ENCODE data around the gene MSLN. TPM values are rescaled to one million over a fixed set of nuclear protein-coding genes. Genes with fewer than 3 reads are reported as not detected.
A peak's percentile ranks its signal among the peaks of the same experiment; 100 is the strongest.

The MSLN gene
- total and polyA plus RNA-seq, 2 of the 13 experiments (the other 11 are each of a cell fraction or from before 2014, with no cell fraction given) = 2.0 to 2.3 TPM

DNA sequence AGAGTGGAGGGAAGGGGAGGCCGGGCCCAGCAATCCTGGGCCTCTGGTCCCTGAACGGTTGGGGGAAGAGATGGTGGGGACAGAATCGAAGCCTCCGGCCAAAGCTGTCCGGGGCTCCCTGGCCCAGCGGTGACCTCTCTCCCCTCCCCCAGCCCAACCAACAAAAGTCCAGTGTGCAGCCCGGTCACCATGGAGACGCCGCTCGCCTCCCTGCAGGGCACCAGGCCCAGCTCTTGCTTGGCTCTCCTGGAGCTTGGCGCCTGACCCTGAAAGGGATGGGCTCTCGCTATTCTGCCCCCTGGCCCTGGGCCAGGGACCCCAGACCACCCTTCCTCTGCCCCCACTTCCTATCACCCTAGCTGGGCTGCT, 44.4 kb upstream of the MSLN start (continued):
- TF ChIP-seq LCORL (IDR thresholded peaks at IDR 0.05) (no peak), LCORL (CRISPR knock-in tag; IDR thresholded peaks at IDR 0.05) (no peak), ZNF44 (CRISPR knock-in tag; IDR thresholded peaks at IDR 0.05) (no peak), KMT2A (CRISPR knock-in tag; IDR thresholded peaks at IDR 0.05) (no peak), PHF20 (CRISPR knock-in tag; IDR thresholded peaks at IDR 0.05) (no peak), NR3C1 (CRISPR knock-in tag; IDR thresholded peaks at IDR 0.05) (no peak), ZFP37 (CRISPR knock-in tag; IDR thresholded peaks at IDR 0.05; ENCODE audit: borderline replicate concordance) (no peak), ZFAT (CRISPR knock-in tag; conservative IDR thresholded peaks at IDR 0.05) (no peak), THAP11 (CRISPR knock-in tag; IDR thresholded peaks at IDR 0.05) (no peak), ZNF121 (CRISPR knock-in tag; IDR thresholded peaks at IDR 0.05) (no peak), HOXA9 (CRISPR knock-in tag; IDR thresholded peaks at IDR 0.05; ENCODE audit: borderline replicate concordance) (no peak), ZNF788 (CRISPR knock-in tag; IDR thresholded peaks at IDR 0.05; ENCODE audit: borderline replicate concordance) (no peak), ZNF335 (CRISPR knock-in tag; IDR thresholded peaks at IDR 0.05) (no peak), IKZF4 (CRISPR knock-in tag; IDR thresholded peaks at IDR 0.05; ENCODE audit: borderline replicate concordance, low read depth, not compliant biosample characterization) (peak; percentile 46), SPEN (CRISPR knock-in tag; IDR thresholded peaks at IDR 0.05; ENCODE audit: low read depth) (no peak), NR2F6 (IDR thresholded peaks at IDR 0.05) (peak; percentile 79), NR2F6 (CRISPR knock-in tag; IDR thresholded peaks at IDR 0.05) (peak; percentile 71), KDM6A (CRISPR knock-in tag; IDR thresholded peaks at IDR 0.05; ENCODE audit: low read depth) (0 out of 2 replicates have a peak, but pooled peaks have one; percentile 37), ARNT2 (CRISPR knock-in tag; IDR thresholded peaks at IDR 0.05; ENCODE audit: low read depth) (no peak), MTA3 (CRISPR knock-in tag; IDR thresholded peaks at IDR 0.05) (no peak), ZNF674 (CRISPR knock-in tag; IDR thresholded peaks at IDR 0.05; ENCODE audit: low read depth) (no peak), MATR3 (CRISPR knock-in tag; IDR thresholded peaks at IDR 0.05) (no peak), NR2F1 (CRISPR knock-in tag; IDR thresholded peaks at IDR 0.05) (0 out of 4 replicates have a peak, but pooled peaks have one; percentile 13 to 24), GTF3A (CRISPR knock-in tag; conservative IDR thresholded peaks at IDR 0.05) (no peak), RXRA (CRISPR knock-in tag; IDR thresholded peaks at IDR 0.05) (peak; percentile 93), RNF2 (conservative IDR thresholded peaks at IDR 0.05; ENCODE audit: low read depth) (no peak), ZNF644 (CRISPR knock-in tag; IDR thresholded peaks at IDR 0.05; ENCODE audit: low read depth) (no peak), ZNF570 (CRISPR knock-in tag; IDR thresholded peaks at IDR 0.05; ENCODE audit: borderline replicate concordance) (no peak), PITX1 (CRISPR knock-in tag; IDR thresholded peaks at IDR 0.05) (0 out of 2 replicates have a peak, but pooled peaks have one; percentile 10), ZNF782 (CRISPR knock-in tag; IDR thresholded peaks at IDR 0.05; ENCODE audit: borderline replicate concordance) (peak; percentile 64; the same call in 1 of the 2 replicates)
- TF ChIP-seq, protein P1, sequence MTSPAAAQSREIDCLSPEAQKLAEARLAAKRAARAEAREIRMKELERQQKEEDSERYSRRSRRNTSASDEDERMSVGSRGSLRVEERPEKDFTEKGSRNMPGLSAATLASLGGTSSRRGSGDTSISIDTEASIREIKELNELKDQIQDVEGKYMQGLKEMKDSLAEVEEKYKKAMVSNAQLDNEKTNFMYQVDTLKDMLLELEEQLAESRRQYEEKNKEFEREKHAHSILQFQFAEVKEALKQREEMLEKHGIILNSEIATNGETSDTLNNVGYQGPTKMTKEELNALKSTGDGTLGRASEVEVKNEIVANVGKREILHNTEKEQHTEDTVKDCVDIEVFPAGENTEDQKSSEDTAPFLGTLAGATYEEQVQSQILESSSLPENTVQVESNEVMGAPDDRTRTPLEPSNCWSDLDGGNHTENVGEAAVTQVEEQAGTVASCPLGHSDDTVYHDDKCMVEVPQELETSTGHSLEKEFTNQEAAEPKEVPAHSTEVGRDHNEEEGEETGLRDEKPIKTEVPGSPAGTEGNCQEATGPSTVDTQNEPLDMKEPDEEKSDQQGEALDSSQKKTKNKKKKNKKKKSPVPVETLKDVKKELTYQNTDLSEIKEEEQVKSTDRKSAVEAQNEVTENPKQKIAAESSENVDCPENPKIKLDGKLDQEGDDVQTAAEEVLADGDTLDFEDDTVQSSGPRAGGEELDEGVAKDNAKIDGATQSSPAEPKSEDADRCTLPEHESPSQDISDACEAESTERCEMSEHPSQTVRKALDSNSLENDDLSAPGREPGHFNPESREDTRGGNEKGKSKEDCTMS (CRISPR knock-in tag; conservative IDR thresholded peaks at IDR 0.05) = no peak
- TF ChIP-seq, protein P2, sequence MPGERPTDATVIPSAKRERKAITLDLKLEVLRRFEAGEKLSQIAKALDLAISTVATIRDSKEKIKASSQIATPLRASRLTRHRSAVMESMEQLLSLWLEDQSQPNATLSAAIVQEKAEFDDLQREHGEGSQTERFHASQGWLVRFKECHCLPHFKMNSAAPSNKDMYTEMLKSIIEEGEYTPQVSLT (CRISPR knock-in tag; IDR thresholded peaks at IDR 0.05; ENCODE audit: borderline replicate concordance, low read depth) = no peak

All from HepG2 (cell line).